ENCODE data around the gene PRKAG2. TPM values are rescaled to one million over a fixed set of nuclear protein-coding genes. Genes with fewer than 3 reads are reported as not detected.
"Not testable (repeated sequence)": the region's sequence is repeated elsewhere in the genome, so short reads cannot be mapped to it uniquely, and the experiment has no call there.

Gene PRKAG2
- total RNA-seq, 4 donors from 2014 or later: 25.1 to 57.8 (median 46.7) TPM

DNA sequence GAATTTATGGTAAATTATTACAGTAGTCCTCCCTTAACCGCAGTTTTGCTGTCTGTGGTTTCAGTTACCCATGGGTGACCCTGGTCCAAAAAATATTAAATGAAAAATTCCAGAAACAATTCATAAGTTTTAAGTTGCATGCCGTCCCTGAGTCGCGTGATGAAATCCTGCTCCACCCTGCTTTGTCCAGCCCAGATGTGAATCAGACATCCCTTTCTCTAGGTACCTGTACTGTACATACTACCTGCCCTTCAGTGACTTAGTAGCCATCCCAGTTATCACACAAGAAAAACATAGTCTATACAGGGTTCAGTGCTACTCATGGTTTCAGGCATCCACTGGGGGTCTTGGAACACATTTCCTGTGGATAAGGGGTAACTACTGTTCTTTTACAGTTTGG, 336.8 kb downstream of the PRKAG2 start:
- DNase-seq: no peak
- Histone ChIP-seq H3K36me3 (no peaks in the 10 kb centered on the region), H3K4me1 (peaks cover 0 to 14% (median 5%) of the 10 kb centered on the region in 4 donors), H3K4me3 (no peak overlapping the region), H3K27ac (no peak overlapping the region), H3K9me3 (no peaks in the 10 kb centered on the region), H3K27me3 (no peaks in the 10 kb centered on the region)
- in situ Hi-C loops (cut with MboI; ENCODE audit: low pct_ligation_motif_present in 1 of 4, low pct_unique_long_range_greater_than_20kb in 1 of 4, low sequenced_read_pairs in 3 of 4) (no loop called here), intact Hi-C loops (cut with DNase I; ENCODE audit: low total_unique reads) (no loop called here)
- 93 to 100% methylated on average over 1 to 4 of the region's 4 CpGs for WGBS, 2 donors (ENCODE audit: low coverage in 1 of 2)
- TF ChIP-seq EP300 (IDR thresholded peaks at IDR 0.05; ENCODE audit: low read depth) (no peak), POLR2A (IDR thresholded peaks at IDR 0.05) (no peak), POLR2AphosphoS5 (IDR thresholded peaks at IDR 0.05) (no peak)
- TF ChIP-seq, protein P1, sequence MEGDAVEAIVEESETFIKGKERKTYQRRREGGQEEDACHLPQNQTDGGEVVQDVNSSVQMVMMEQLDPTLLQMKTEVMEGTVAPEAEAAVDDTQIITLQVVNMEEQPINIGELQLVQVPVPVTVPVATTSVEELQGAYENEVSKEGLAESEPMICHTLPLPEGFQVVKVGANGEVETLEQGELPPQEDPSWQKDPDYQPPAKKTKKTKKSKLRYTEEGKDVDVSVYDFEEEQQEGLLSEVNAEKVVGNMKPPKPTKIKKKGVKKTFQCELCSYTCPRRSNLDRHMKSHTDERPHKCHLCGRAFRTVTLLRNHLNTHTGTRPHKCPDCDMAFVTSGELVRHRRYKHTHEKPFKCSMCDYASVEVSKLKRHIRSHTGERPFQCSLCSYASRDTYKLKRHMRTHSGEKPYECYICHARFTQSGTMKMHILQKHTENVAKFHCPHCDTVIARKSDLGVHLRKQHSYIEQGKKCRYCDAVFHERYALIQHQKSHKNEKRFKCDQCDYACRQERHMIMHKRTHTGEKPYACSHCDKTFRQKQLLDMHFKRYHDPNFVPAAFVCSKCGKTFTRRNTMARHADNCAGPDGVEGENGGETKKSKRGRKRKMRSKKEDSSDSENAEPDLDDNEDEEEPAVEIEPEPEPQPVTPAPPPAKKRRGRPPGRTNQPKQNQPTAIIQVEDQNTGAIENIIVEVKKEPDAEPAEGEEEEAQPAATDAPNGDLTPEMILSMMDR (IDR thresholded peaks at IDR 0.05): no peak

DNA sequence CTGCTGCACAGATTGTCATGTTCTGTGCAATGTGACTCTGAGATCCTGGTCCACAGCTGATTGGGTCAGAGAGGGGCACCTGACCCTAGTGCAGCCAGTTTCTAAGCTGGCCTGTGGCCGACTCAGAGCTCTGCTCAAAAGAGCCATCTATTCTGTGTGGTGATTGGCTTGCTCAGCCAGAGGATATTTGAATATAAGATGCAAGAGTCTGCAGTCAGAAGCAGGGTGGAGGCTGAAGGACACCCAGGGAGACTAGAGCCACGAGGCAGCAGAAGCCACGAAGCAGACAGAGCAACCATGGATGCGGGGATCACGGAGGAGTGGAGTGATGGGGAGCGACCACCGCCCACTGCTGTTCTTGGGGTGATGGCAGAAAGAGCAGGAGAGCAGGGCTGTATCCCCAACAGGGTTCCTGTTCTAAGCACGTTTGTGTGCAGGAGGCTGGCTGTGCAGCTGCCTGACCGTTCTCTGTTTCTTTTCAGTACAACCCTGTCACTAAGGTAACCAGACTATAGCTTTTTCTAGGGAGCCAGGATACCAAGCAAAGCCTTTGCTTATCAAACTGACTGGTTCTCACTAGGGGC, 337.7 kb downstream of the PRKAG2 start:
- H3K27me3 ChIP-seq: no peaks in the 10 kb centered on the region
- peak overlapping the region in 3 of 4 donors; percentile 45 to 71 (median 56) for H3K27ac ChIP-seq
- peaks cover 0 to 14% (median 5%) of the 10 kb centered on the region in 4 donors for H3K4me1 ChIP-seq
- H3K36me3 ChIP-seq: no peaks in the 10 kb centered on the region
- intact Hi-C loops (cut with DNase I; ENCODE audit: low total_unique reads) (no loop called here), in situ Hi-C loops (cut with MboI; ENCODE audit: low pct_ligation_motif_present in 1 of 4, low pct_unique_long_range_greater_than_20kb in 1 of 4, low sequenced_read_pairs in 3 of 4) (no loop called here)
- no peak for DNase-seq
- TF ChIP-seq, protein P1 (IDR thresholded peaks at IDR 0.05): no peak
- no peak for TF ChIP-seq POLR2AphosphoS5 (IDR thresholded peaks at IDR 0.05)
- TF ChIP-seq EP300 (IDR thresholded peaks at IDR 0.05; ENCODE audit: low read depth): no peak
- TF ChIP-seq POLR2A (IDR thresholded peaks at IDR 0.05): no peak
- WGBS, 2 donors (ENCODE audit: low coverage in 1 of 2): 63 to 72% methylated on average over 5 to 9 of the region's 9 CpGs
- no peak overlapping the region for H3K4me3 ChIP-seq
- H3K9me3 ChIP-seq: no peaks in the 10 kb centered on the region

DNA sequence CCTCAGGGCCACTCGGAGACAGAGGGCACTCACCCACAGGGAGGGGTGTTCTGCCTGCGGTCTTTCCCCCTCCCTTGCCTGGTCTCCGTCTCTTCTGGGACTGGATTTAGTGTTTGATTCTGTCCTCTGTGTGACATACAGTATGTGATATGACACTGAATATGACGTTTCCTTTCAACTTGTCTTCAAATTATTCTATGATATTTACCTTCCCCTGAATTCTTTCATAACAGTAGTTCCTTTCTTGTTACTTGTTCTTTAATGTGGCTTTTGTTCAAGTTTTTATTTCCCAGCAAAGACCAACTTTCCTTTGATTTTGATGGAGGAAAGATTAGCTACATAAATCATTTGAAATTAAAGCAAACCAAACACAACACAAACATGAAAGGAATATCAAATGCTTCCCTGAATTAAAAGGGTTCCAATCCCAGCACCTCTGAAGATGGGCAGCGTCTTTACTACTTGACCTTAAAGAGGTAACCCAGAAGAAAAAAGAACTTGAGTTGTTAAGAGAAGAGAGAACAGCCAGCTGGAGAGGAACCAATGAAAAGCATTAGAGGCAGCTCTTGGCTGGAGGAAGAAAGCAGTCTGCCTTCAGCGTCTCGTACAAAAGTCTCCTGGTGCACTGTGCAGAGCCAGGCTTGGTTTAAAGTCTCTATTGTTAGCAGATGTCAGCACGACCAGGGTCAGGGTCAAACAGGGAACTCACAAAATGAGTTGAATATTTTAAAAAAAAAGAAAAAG, 338.9 kb downstream of the PRKAG2 start:
- Histone ChIP-seq H3K4me3 (no peak overlapping the region), H3K9me3 (no peaks in the 10 kb centered on the region), H3K36me3 (no peaks in the 10 kb centered on the region), H3K4me1 (peaks cover 0 to 14% (median 5%) of the 10 kb centered on the region in 4 donors), H3K27me3 (no peaks in the 10 kb centered on the region), H3K27ac (peak overlapping the region; percentile 41 to 71 (median 50))
- in situ Hi-C loops (cut with MboI; ENCODE audit: low pct_ligation_motif_present in 1 of 4, low pct_unique_long_range_greater_than_20kb in 1 of 4, low sequenced_read_pairs in 3 of 4): no loop called here
- intact Hi-C loops (cut with DNase I; ENCODE audit: low total_unique reads): no loop called here
- TF ChIP-seq POLR2A (IDR thresholded peaks at IDR 0.05): no peak
- TF ChIP-seq, protein P1 (IDR thresholded peaks at IDR 0.05): no peak
- TF ChIP-seq EP300 (IDR thresholded peaks at IDR 0.05; ENCODE audit: low read depth): no peak
- TF ChIP-seq POLR2AphosphoS5 (IDR thresholded peaks at IDR 0.05): no peak
- 21 to 29% methylated on average over 8 of the region's 8 CpGs for WGBS, 2 donors (ENCODE audit: low coverage in 1 of 2)
- DNase-seq: no peak

DNA sequence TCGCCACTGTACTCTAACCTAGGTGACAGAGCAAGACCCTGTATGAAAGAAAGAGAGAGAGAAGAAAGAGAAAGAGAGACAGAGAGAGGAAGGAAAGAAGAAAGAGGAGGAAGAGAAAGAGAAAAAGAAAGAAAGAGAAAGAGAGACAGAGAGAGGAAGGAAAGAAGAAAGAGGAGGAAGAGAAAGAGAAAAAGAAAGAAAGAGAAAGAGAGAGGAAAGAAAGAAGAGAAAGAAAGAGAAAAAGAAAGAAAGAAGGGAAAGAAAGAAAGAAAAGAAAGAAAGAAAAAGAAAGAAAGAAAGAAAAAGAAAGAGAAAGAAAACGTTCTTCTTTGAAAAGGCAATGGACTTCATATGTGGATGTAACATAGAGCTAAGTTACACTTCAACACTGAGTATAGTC, 340.7 kb downstream of the PRKAG2 start:
- H3K4me3 ChIP-seq; intact Hi-C loops (cut with DNase I; ENCODE audit: low total_unique reads); DNase-seq; in situ Hi-C loops (cut with MboI; ENCODE audit: low pct_ligation_motif_present in 1 of 4, low pct_unique_long_range_greater_than_20kb in 1 of 4, low sequenced_read_pairs in 3 of 4); H3K27ac ChIP-seq; H3K27me3 ChIP-seq; H3K36me3 ChIP-seq; H3K9me3 ChIP-seq: not testable (repeated sequence)
- H3K4me1 ChIP-seq: peaks cover 0 to 14% (median 5%) of the 10 kb centered on the region in 4 donors
- 77 to 89% methylated on average over 1 to 2 of the region's 2 CpGs for WGBS, 2 donors (ENCODE audit: low coverage in 1 of 2)

Data from transverse colon (tissue), 4 donors.